ENCODE results near the gene CCNF. TPM values are rescaled to one million over a fixed set of nuclear protein-coding genes. Genes with fewer than 3 reads are reported as not detected.
A peak's percentile ranks its signal among the peaks of the same experiment; 100 is the strongest.

CCNF gene
- total RNA-seq, 1 donor from 2014 or later: 27.8 TPM

DNA sequence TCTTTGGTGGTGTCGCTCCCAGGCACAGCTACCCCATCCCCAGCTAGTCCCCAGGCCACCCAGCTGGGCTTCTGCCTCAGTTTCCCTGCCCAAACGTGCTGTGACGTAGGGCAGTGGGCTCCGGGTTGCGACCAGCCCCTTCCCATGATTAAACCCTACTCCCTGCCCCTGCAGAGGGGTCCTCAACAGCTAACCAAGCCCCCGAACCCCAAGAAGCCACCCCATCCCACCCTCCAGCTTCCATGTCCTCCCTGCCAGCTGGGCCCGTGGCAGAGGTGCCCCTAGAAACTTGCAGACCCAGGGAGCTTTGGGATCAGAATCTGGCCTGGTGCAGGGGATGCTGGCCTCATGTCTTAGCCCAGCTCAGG is 41.0 kb downstream of the CCNF start:
- no peak for DNase-seq (ENCODE audit: low spot score, unreplicated experiment)
- H3K36me3 Mint-ChIP-seq (ENCODE audit: insufficient read depth): no peaks in the 10 kb centered on the region
- H3K27ac Mint-ChIP-seq: no peak overlapping the region
- peaks cover 18% of the 10 kb centered on the region for H3K27me3 Mint-ChIP-seq
- TF ChIP-seq CTCF (IDR thresholded peaks at IDR 0.05; ENCODE audit: unreplicated experiment): no peak
- H3K9me3 Mint-ChIP-seq (ENCODE audit: low read depth): no peaks in the 10 kb centered on the region
- H3K4me1 Mint-ChIP-seq (ENCODE audit: low read depth): peaks cover 11% of the 10 kb centered on the region
- peak overlapping the region; percentile 21 for H3K4me3 Mint-ChIP-seq (ENCODE audit: low read depth)

- no peak for TF ChIP-seq CTCF (IDR thresholded peaks at IDR 0.05; ENCODE audit: unreplicated experiment)
- Mint-ChIP-seq H3K4me1 (ENCODE audit: low read depth) (peaks cover 11% of the 10 kb centered on the region), H3K9me3 (ENCODE audit: low read depth) (no peaks in the 10 kb centered on the region), H3K27me3 (peaks cover 18% of the 10 kb centered on the region), H3K4me3 (ENCODE audit: low read depth) (peak overlapping the region; percentile 21), H3K36me3 (ENCODE audit: insufficient read depth) (no peaks in the 10 kb centered on the region), H3K27ac (no peak overlapping the region)
- no peak for DNase-seq (ENCODE audit: low spot score, unreplicated experiment)
These were observed 41.4 kb downstream of the CCNF start for GRCh38 chr16:2470603-2471015.

DNA sequence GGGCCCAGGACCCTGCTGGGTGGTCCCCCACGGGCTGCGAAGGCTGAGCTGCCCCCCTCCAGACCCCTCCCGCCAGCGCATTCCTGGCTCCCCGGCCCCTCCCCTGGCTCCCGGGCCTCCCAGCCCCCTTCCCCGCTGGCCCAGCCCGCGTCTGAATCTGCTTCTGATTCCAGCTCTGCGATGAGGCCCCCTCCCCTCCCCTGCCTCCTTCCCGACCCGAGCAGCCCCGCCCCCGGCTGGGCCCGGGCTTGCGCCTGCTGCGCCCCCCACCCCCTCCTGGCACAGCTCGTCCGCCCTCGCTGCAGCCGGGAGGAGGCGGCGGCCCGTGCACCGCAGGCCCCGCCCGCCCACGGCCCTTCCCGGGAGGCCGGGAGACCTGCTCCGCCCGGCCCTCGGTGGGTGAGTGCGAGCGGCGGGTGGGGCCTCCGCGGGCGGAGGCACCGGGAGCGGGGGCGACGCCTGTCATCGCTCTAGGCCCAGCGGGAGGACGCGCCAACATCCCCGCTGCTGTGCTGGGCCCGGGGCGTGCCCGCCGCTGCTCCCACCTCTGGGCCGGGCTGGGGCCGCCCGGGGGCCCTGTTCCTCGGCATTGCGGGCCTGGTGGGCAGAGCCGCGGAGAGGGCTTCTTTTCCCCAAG is 41.9 kb downstream of the CCNF start, which contains the start of gene NTN3:
Gene NTN3, plus strand, starts transcription at position 282 of the 637 bp plus-strand sequence. CDS start 405 bp downstream, outside the sequence.
- no peak for TF ChIP-seq CTCF (IDR thresholded peaks at IDR 0.05; ENCODE audit: unreplicated experiment)

DNA sequence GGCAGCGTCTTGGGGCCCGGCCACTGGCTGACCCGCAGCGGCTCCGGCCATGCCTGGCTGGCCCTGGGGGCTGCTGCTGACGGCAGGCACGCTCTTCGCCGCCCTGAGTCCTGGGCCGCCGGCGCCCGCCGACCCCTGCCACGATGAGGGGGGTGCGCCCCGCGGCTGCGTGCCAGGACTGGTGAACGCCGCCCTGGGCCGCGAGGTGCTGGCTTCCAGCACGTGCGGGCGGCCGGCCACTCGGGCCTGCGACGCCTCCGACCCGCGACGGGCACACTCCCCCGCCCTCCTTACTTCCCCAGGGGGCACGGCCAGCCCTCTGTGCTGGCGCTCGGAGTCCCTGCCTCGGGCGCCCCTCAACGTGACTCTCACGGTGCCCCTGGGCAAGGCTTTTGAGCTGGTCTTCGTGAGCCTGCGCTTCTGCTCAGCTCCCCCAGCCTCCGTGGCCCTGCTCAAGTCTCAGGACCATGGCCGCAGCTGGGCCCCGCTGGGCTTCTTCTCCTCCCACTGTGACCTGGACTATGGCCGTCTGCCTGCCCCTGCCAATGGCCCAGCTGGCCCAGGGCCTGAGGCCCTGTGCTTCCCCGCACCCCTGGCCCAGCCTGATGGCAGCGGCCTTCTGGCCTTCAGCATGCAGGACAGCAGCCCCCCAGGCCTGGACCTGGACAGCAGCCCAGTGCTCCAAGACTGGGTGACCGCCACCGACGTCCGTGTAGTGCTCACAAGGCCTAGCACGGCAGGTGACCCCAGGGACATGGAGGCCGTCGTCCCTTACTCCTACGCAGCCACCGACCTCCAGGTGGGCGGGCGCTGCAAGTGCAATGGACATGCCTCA is 42.6 kb downstream of the CCNF start:
- Mint-ChIP-seq H3K36me3 (ENCODE audit: insufficient read depth) (no peaks in the 10 kb centered on the region), H3K4me1 (ENCODE audit: low read depth) (peaks cover 20% of the 10 kb centered on the region), H3K27ac (no peak overlapping the region), H3K9me3 (ENCODE audit: low read depth) (no peaks in the 10 kb centered on the region), H3K4me3 (ENCODE audit: low read depth) (no peak overlapping the region), H3K27me3 (peaks cover 20% of the 10 kb centered on the region)
- DNase-seq (ENCODE audit: low spot score, unreplicated experiment): no peak
- TF ChIP-seq CTCF (IDR thresholded peaks at IDR 0.05; ENCODE audit: unreplicated experiment): no peak

More for the DNA sequence above, 41.9 kb downstream of the CCNF start, which contains the start of gene NTN3:
- peaks cover 18% of the 10 kb centered on the region for H3K27me3 Mint-ChIP-seq
- DNase-seq (ENCODE audit: low spot score, unreplicated experiment): no peak
- peak within 1 kb of the TSS; percentile 21 for H3K4me3 Mint-ChIP-seq (ENCODE audit: low read depth)
- no peaks in the 10 kb centered on the region for H3K9me3 Mint-ChIP-seq (ENCODE audit: low read depth)
- H3K36me3 Mint-ChIP-seq (ENCODE audit: insufficient read depth): no peaks in the 10 kb centered on the region
- no peak within 1 kb of the TSS for H3K27ac Mint-ChIP-seq
- H3K4me1 Mint-ChIP-seq (ENCODE audit: low read depth): peaks cover 14% of the 10 kb centered on the region

DNA sequence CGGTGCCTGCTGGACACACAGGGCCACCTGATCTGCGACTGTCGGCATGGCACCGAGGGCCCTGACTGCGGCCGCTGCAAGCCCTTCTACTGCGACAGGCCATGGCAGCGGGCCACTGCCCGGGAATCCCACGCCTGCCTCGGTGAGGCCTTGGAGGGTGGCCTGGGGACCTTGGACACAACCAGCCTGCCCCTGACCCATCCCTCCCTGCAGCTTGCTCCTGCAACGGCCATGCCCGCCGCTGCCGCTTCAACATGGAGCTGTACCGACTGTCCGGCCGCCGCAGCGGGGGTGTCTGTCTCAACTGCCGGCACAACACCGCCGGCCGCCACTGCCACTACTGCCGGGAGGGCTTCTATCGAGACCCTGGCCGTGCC is 43.2 kb downstream of the CCNF start:
- no peak for DNase-seq (ENCODE audit: low spot score, unreplicated experiment)
- H3K36me3 Mint-ChIP-seq (ENCODE audit: insufficient read depth): no peaks in the 10 kb centered on the region
- no peak for TF ChIP-seq CTCF (IDR thresholded peaks at IDR 0.05; ENCODE audit: unreplicated experiment)
- H3K4me1 Mint-ChIP-seq (ENCODE audit: low read depth): peaks cover 23% of the 10 kb centered on the region
- H3K27me3 Mint-ChIP-seq: peaks cover 21% of the 10 kb centered on the region
- no peak overlapping the region for H3K27ac Mint-ChIP-seq
- no peaks in the 10 kb centered on the region for H3K9me3 Mint-ChIP-seq (ENCODE audit: low read depth)
- H3K4me3 Mint-ChIP-seq (ENCODE audit: low read depth): no peak overlapping the region
